ENCODE data around the gene TUBGCP6.

DNA sequence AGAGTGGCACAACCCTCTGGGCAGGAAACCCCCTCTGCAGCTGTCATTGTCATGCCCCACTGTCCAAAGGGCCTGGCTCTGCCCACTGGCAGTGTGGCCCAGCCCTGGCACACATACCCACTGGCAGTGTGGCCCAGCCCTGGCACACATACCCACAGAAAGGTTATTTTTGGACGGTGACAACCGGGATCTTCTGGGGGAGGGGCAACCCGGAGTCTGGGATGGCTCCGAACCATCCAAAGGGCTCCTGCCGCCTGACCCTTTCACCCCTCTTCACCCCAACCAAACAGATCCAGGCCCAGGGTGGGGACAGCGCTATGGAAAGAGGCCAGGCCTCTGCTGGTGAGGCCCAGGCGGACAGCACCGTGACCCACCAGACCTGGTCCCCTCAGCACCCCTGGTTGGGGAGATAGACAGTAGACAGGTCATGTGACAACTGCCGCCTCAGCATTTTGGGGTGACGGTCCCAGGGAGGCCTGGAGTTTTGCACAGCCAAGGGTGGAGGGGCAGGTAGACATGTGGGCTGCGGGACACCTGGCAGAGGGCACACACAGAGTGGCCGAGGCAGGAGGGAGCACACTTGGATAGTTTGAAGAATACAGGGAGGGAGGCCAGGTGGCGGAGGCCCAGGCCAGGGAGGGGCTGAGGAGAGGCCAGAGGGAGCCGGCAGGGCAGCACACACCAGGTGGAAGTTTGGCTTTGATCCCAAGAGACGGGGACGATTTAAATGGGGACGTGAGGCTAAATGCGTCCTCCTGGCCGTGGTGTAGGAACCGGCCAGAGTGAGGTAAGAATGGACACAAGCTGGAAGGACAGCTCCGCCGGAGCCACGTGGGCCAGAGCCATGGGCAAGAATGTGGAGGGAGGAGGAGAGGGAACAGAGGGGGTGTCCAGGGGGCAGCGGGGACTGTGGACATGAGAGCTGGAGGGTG, 13.8 kb upstream of the TUBGCP6 start:
- TF ChIP-seq CTCF (IDR thresholded peaks at IDR 0.05) (no peak), ZFX (IDR thresholded peaks at IDR 0.05; ENCODE audit: borderline replicate concordance) (no peak)
